Forelimb muscle (tissue), 1 donor: ENCODE results near the gene ASTN1. TPM values are rescaled to one million over a fixed set of nuclear protein-coding genes. Genes with fewer than 3 reads are reported as not detected.

Experiments used
- DNase-seq: peaks from one replicate; pipeline ENCODE4 v3.0.0-alpha.2; 2013; ENCODE audit warnings: low read depth
- polyA plus RNA-seq: library from polyadenylated mRNA; unstranded; fragments of 120-200 nt; gene quantifications from one replicate; pipeline ENCODE4 v1.2.1, GENCODE V29; 2013; ENCODE audit not compliant: insufficient read length

ASTN1 gene
- polyA plus RNA-seq, 1 donor, result 6.4 TPM

DNA sequence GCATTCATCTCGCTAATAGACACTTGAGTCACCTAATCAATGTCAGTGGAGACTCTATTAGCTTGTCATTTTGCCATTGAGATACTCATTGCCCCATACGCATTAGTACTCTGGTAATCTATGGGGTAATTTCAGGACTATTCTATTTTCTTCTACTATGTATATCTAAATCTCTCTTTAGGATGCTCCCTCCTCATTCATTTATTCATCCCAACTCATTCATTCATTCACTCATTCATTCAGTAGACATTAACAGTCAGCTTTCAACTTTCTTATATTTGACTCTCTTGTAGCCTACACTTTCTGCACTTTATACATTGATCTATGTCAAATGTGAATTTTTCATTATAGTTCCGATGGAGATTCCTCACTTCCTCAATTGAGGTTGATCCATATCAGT is 170.9 kb downstream of the ASTN1 start:
- DNase-seq, result no peak

DNA sequence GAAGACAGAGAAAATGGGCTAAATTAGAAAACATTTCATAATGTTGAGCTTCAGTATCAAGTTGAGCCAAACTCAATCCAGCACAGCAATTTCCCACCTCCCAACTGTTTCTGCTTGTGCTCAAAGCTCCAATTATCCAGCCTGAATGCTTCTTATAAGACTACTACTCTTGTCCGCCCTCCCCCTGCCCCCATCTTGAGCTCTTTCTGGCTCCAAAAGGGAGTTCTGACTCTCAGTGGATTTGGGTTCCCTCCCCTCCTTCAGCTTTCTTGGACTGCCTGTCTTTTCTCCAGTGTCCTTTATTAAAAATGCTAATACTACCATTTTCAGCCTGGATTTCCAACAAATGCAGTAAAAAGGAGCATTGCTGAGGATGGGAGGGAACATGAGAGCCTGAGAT is 174.8 kb downstream of the ASTN1 start:
- DNase-seq, result no peak

DNA sequence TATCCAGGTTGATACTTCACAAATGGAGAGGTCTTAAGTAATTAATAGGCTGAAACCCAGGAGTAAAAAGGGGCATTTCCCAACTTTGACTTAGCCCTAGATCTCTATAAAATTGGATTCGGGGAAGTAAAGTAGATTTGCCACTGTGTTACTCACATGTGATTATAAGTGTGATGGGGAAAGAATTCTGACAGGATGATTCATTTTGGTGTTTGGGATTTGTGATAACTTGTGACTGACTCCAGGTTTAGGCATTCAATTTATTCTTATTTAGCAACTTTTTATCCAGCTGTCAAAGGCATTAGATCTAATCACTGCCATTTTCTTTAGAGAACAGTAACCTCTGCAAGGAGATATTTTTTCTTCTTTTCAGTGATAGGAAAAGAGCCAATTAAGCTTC is 175.5 kb downstream of the ASTN1 start:
- no peak for DNase-seq

DNA sequence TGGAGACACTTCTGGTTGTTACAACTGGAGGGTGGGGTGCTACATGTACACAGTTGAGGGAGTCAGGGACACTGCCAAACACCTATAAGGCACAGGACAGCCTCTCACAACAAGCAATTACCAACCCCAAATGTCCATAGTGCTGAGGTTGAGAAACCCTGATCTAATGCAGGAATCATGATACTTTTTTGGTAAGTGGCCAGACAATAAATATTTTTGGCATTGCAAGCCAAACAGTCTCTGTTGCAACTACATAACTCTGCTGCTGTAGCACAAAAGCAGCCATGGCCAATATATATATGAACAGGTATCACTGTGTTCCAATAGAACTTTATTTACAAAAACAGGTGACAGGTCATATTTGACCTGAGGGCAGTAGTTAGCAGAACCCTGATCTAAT is 177.5 kb downstream of the ASTN1 start:
- DNase-seq, result no peak

DNA sequence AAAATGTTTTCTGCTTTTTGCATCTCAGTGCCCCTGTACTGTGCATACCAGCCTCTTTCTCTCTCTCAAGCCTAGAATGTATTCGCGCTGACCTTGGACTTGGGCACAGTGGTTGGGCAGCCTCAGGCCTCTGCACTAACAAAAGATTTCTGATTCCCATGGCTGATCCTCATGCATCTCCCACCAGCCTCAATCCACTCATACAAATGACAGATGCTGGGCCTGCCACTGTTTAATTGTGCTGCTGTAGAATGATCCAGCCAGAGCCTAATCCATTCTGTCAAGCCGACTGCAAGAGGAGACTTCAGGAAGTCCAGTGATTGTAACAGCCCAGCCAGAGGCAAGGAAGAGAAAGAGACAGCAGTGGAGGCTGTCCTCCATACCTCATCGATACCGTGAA is 180.8 kb downstream of the ASTN1 start:
- DNase-seq, result no peak

DNA sequence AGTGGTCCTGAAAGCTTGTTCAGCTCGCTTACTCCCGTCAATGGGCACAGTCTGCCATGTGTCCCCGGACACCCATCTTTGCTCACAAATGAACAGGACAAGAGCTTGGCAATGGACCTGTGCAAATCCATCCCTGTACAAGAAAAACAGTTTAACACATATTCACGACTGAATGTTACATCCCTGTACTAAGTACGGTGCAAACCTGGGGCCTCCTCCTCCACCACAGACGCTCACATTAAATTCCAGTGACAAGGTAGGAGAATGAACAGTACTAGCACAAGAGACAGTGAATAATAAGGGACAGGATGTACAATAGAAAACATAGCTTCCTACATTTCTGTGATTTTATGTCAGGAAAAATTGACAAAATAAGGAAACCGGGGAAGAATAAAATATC is 187.7 kb downstream of the ASTN1 start:
- no peak for DNase-seq

DNA sequence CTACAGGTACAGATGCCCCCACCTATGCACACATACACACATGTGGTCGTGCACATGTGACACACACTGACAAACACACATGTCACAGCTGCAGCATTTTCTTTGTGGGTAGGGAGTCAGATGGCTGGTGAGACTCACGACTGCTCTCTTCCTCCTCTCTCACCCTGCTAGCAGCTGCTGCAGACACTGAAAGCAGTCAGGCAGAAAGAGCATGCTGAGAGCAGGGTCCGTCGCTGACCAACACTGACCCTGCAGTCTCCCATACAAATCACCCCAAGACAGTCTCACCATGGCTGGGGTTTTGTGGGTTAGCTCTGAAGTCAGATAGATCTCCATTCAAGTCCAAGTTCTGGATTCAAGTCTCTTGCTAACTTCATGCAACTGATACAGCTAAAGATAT is 188.3 kb downstream of the ASTN1 start:
- DNase-seq, result no peak

DNA sequence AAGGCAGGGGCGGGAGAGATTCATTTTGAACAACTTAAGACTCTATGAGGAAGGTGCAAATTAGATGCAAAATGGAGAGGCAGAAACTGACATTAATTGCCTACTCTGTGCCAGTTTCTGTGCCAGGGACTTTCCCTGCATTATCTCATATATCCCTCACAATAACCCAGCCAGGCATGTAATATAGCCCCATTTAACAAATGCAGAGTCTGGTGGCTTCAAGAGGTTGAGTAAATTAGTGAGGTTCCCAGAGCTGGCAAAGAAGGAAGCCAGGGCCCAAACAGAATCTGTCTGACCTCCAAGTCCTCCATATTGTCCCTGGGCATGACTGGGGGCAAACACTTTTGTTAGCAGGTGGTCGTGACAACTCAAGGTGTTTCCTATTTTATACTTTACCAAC is 199.8 kb downstream of the ASTN1 start:
- DNase-seq, result no peak

DNA sequence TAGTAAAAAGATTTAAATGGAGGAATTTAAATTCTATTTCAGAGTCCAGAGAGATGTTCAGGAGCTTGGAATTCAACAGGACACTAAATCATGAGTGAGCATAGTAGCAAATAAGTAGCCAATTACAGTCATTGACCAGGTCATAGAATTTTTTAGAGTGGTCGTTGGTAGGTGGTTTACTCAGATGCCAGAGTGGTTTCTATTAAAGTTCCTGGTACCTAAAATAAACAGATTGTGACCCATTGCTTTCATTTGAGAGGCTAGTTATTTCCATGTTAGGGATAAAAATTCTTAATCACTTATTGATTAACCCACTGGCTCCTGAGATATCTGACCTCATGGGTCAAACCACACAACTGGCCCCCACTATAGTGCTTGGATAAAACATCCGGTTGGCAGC is 201.3 kb downstream of the ASTN1 start:
- DNase-seq, result no peak

DNA sequence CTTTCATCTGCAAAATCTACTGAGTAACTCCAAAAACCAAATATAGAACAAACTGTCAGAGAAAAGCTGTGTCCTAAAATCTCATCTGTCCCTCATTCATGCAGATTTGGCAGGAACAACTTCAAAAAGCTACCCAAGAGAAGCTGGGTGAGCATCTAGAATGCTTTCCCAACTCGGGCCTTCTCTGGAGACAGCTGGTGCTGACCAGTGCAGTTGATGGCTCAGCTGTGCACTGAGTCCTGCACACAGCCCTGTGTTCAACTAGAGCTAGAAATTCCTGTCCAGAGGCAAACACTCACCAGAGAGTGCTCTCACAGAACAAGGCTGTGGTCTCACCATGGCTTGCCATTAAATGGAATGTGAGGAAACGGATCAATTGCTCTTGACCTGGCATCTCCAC is 202.8 kb downstream of the ASTN1 start:
- DNase-seq, result no peak

DNA sequence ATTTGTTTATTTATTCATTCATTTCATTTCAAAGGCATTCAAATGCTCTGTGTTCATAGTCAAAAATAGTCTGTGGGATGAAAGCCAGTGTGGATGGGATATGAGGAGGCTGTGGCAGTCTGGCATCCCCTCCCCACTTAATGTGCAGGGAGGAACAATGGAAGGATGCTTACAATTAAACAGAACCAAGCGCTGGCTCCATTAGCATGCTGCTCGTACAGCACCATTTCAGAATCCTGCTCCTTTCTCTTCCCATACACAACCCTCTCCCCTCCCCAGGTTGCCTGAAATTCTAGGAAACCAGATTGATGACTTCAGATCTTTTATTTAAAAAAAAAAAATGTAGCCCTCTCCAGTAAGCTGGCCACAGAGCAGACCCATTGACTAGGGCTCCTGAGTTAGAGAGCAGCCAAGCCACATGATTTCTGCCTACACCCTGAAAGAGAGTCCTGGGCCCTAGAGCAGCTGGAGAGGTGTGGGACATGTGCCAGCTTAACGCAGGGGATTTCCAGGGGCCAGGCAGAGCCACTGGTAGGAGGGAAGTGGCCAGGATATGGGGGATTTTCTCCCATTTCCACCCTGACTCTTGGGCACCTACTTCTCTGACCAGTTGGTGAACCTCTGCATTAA is 205.2 kb downstream of the ASTN1 start:
- no peak for DNase-seq

DNA sequence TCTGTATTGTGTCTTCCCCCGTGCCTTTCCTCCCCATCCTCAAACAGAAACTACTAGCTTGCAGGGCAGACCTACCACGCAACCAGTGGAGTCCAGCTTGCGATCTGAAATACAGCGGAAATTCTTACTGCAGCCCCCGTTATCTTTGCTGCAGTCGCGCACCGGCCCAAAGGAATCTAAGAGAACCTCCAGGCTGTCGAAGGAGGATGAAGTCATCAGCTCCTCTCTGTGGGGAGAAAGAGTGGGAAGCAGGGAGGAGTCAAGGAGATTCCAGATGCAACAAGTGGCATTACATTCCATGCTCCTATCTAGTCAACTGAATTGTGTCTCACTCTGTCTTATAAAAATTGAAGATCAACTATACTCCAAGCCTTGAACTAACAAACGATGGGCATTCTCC is 206.9 kb downstream of the ASTN1 start:
- no peak for DNase-seq

DNA sequence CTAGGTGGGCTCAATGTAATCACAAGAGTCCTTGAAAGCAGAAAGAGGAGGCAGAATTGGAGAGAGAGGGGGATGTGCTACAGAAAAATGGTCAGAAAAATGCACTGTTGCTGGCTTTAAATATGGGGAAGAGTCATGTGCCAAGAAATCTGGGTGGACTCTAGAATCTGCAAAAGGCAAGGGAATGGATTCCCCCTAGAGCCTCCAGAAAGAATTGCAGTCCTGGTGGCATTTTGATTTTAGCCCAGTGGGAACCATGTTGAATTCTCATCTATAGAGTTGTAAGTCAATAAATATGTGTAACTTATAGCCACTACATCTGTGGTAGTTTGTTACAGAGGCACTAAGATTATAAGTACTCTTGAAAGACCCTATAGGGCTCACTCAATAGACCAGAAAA is 210.3 kb downstream of the ASTN1 start:
- DNase-seq, result no peak

DNA sequence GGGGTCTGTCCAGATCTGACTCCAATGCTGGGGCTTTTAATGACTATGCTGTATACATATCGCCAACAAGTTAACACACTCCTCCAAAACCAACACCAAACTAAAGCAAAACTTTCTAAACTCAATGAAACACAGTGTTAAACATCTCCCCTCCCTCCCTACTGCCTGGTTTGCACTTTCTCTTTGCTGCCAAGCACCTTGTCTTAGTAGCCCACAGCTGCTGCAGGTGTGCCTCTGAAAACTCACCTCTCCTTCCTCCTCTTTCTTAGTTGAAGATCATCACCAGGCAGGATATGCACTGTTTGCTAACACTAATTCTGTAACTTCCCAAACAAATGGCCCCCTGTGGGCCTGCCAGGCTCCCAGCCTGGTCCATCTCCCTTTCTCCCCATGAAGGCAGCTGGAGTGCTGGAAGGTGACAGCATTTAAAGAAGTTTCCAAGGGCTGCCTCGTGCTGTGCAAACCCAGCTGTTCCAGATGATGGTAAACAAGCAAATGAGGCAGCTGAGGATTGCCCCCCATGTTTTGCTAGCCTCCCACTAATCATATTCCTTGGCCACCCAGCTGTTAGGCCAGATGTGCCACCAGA is 213.7 kb downstream of the ASTN1 start:
- DNase-seq, result no peak

DNA sequence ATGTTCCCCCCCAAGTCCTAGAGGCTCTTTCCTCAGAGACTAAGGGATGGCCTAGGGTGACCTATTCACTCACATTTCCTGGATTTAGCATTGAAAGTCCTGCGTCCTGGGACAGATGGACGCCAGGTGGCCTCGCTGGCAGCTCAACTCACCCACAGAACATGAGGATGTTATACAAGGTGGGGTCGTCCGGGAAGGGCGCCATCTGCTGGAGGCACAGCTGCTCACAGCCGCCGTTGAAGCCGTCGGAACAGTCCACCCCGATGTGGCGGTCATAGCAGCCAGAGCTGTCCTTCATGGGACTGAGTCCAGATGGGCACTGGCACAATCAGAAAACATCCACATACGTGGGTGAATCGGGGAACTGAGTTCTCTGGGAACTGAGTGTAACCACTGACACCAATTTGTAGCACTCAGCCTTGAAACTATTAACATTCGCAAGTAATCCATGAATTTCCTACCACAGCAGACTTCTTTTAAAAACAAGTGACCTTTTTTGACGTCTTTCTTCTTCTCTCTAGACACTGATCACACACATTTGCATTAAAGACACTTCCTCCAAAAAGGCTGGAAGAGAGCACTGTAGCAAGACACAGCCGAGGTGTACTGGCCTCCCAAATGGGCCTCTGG is 215.4 kb downstream of the ASTN1 start:
- DNase-seq, result no peak

DNA sequence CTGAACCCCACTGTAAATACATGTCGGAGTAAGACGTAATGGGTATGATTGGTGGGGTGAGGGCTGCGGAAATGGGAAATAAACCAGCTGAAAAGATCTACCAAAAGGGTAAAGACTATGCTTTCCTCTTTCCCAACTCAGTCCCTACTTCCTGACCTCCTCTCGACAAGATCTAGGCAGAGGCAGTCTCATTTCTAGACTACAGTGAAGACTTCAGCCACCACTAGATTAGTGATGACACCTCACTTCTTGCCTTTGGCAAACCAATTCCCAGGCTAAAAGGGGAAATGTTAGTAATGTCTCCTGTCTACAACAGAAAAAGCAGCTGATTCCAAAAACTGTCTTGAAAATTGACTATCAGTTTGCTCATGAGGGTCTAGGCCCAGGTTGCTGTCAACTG is 219.9 kb downstream of the ASTN1 start:
- DNase-seq, result no peak

DNA sequence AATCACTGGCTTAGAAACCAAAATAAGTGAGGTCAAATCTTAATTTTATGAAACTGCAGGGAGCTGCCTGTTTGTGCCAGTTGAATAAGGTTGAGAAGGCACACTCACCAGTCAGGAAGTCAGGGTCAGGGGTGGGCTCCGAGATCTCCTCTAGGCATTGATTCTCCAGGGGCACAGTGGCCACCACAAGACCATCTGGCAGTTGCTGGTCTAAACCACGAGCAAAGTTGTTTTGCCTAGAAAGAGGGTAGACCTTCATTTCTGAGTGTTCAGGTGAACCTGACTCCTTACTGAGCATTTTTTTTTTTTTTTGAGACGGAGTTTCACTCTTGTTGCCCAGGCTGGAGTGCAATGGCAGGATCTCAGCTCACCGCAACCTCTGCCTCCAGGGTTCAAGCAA is 220.7 kb downstream of the ASTN1 start:
- no peak for DNase-seq

DNA sequence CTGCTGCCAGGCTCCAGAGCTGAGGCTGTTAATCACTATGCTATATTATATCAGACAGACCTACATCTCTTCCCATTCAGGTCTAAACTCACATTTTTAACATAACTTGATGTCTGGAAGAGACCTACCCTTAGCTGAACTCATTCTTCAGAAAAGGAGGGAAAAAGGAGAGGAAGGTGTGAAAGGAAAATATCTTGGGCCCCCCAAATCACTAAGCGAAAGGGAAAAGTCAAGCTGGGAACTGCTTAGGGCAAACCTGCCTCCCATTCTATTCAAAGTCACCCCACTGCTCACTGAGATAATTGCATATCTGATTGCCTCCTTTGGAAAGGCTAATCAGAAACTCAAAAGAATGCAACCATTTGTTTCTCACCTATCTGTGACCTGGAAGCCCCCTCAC is 222.2 kb downstream of the ASTN1 start:
- DNase-seq, result no peak

DNA sequence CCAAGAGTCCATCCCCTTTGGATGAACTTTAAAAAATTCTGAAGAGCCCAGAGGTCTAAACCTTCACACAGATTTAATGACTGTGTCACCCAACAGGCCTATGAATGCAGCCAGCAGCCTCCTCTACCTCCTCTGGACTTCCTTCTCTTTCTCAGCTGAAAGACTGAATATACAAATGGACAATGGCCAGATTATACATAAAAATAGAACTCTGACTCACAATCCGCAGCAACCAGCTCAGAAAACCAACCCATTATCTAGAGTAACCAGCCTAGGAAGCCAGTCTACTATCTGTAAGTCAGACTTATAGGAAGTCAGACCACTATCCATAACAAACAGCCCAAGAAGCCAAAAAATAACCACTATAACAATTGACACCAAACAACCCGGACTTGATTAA is 224.5 kb downstream of the ASTN1 start:
- no peak for DNase-seq

DNA sequence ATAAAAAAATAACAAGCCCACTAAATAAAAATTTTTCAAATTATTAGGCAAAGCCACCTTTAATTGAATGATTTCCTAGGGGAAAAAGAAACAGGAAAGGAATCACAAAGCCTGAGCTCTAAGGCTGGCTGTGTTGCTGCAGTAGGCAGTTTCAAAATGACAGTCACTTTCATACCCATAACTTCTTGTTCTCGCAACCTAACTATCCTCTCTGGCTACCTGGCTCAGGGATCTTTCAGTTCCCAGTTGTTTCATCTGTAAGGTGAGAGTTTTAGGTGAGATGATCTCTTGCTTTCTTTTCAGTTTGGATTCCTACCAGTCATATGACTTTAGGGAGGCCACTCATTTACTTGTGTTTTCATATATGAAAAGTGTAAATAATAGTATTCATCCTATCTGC is 226.1 kb downstream of the ASTN1 start:
- no peak for DNase-seq

DNA sequence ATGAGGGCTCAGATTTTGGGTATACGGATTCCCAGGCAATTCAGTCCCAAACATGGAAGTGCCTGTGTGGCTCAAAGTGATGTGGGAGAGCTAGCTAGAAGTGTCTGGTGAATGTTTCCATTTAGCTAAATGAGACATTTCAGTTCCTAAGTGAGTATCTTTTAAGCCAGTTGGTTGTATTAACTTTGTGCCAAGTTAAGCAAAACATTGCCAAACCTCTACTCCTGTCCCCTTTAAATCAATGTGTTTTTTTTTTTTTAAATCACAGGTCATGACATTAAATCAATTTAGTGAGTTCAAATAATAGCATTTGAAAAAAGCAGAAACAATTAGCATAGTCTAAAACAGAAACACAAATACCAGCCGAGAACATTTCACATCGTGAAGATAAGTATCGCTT is 230.1 kb downstream of the ASTN1 start:
- no peak for DNase-seq

DNA sequence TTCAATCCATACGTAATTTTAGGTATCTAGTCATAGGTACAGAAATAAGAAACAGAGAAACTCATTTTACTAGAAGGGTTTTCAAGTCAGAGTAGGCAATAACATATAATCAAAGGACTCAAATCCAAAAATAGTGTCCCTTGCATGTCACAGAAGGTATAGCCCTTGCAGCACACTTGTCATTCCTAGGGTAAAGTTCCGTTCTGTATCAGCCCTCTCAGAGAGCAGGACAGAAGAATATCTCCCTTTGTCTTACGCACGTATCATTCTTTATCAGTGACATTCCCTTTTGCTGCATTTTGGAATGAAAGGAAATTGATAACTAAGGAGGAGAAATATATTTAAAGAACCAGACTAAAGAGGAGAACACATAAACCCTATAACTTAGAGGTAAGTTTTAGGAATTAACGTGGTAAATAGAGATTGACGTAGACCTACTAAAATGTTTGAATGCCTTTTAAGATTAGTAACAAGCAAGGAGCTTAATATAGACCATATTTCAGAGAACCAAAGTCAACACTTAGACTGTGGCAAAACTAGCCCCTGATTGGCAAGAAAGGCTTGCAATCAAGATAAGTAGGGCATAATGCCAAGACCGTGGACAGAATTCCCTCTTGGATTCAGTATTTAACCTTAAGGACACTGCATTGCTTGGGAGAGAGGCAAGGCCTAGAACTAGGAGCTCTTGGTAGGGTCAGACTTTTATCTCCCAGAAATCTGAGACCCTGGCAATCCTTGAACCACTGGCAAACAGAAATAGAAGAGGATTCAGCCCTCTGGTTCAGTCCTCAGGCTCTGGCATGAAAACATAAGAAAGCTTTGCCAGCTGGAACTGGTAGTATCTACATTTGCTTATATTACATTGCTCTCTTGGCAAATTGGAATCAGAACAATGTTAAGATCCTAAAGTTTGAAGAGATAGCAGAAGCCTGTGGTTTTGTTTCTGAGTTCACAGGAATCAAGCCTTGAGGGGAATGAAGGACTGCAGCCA is 232.1 kb downstream of the ASTN1 start:
- DNase-seq, result no peak

DNA sequence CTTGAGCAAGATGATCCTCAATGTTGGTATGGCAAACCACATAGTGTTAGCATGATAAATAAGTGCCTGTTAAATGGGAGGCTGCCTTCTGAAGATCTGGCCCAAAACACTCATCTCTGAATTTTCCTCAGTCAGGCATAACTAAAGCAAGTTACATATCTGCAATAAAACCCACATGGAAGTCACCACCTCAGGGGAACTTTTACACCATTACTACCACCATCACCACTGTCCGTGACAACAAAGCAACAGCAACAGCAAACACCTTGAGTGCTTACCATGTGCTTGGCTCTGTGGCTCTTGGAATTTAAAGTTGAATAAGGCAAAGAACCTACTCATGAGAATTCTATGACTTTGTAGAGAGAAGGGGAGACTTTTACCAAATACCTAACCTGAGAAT is 233.0 kb downstream of the ASTN1 start:
- DNase-seq, result no peak
